ENCODE results near the gene TRPM3. TPM values are rescaled to one million over a fixed set of nuclear protein-coding genes. Genes with fewer than 3 reads are reported as not detected.

Gene TRPM3
- total and polyA plus RNA-seq, 9 of the 15 experiments (the other 6 are each of a cell fraction or from before 2014, with no cell fraction given), result 0.04 TPM; not detected in 8

DNA sequence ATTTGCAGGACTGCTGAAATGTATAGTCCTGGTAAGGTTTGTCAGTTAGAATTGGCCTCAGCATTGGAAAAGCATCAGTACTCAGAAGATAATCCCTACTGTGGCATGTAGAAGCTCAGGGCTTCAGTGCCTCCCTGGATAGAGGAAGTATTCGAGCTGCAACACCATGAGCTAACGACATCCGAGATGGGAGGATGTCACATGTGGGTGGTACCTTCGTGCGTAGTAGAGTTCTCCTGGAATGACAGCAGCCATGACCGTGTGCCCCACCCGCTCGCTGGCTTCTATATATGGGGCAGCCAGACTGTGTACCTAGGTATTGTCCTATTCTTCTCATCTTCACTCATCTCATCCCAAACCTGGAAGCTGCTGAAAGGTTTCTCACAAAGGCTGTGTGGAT is 361.2 kb downstream of the TRPM3 start:
- BruUV-seq (replicated peaks), result no TSS peak
- POLR2A ChIA-PET, result no interaction called here
- intact Hi-C loops (cut with micrococcal nuclease), result no loop called here

More for the DNA sequence above, 361.2 kb downstream of the TRPM3 start:
- Histone ChIP-seq H3K4me2 (ENCODE audit: insufficient read depth, low read length) (no peak overlapping the region), H3K27ac (ENCODE audit: extremely low read depth, low read depth, low read length) (no peak overlapping the region), H3K9me1 (ENCODE audit: control insufficient read depth, insufficient read depth, low read length) (no peaks in the 10 kb centered on the region), H3K9me3 (replicated peaks; ENCODE audit: control insufficient read depth, insufficient read depth, low read depth, low read length) (no peaks in the 10 kb centered on the region), H3K36me3 (ENCODE audit: control insufficient read depth, insufficient read depth, low read length) (no peaks in the 10 kb centered on the region), H3K9ac (ENCODE audit: insufficient read depth in 1 of 2, low read depth in 2 of 2, low read length in 2 of 2) (no peak overlapping the region), H3K4me3 (no peak overlapping the region), H2AFZ (ENCODE audit: low read depth, low read length) (no peak overlapping the region), H4K20me1 (replicated peaks; ENCODE audit: control insufficient read depth, insufficient read depth, low read length) (no peaks in the 10 kb centered on the region), H3K27me3 (ENCODE audit: control insufficient read depth in 2 of 2, insufficient read depth in 2 of 2, low read length in 2 of 2) (no peaks in the 10 kb centered on the region), H3K4me1 (replicated peaks in 1 of 2; ENCODE audit: control insufficient read depth in 2 of 2, insufficient read depth in 2 of 2, low read length in 2 of 2) (no peaks in the 10 kb centered on the region), H3K79me2 (ENCODE audit: control insufficient read depth, insufficient read depth, low read length) (no peaks in the 10 kb centered on the region)
- TF ChIP-seq, protein P1, sequence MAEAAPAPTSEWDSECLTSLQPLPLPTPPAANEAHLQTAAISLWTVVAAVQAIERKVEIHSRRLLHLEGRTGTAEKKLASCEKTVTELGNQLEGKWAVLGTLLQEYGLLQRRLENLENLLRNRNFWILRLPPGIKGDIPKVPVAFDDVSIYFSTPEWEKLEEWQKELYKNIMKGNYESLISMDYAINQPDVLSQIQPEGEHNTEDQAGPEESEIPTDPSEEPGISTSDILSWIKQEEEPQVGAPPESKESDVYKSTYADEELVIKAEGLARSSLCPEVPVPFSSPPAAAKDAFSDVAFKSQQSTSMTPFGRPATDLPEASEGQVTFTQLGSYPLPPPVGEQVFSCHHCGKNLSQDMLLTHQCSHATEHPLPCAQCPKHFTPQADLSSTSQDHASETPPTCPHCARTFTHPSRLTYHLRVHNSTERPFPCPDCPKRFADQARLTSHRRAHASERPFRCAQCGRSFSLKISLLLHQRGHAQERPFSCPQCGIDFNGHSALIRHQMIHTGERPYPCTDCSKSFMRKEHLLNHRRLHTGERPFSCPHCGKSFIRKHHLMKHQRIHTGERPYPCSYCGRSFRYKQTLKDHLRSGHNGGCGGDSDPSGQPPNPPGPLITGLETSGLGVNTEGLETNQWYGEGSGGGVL (CRISPR knock-in tag; IDR thresholded peaks at IDR 0.05), result no peak
- TF ChIP-seq RAD21 (CRISPR knock-in tag; conservative IDR thresholded peaks at IDR 0.05 in 1 of 2, IDR thresholded peaks at IDR 0.05 in 1 of 2) (no peak), HNRNPLL (IDR thresholded peaks at IDR 0.05; ENCODE audit: low read depth, low read length, poor library complexity, severe bottlenecking) (no peak), ZNF79 (CRISPR knock-in tag; IDR thresholded peaks at IDR 0.05; ENCODE audit: low read depth) (no peak), RAD51 (IDR thresholded peaks at IDR 0.05; ENCODE audit: borderline replicate concordance, low read depth) (no peak), NRF1 (conservative IDR thresholded peaks at IDR 0.05 in 1 of 2, IDR thresholded peaks at IDR 0.05 in 1 of 2) (no peak), CTBP1 (IDR thresholded peaks at IDR 0.05; ENCODE audit: borderline replicate concordance) (no peak), RUNX1 (IDR thresholded peaks at IDR 0.05; ENCODE audit: low read depth) (no peak), DMBX1 (CRISPR knock-in tag; IDR thresholded peaks at IDR 0.05; ENCODE audit: borderline replicate concordance) (no peak), RBM22 (IDR thresholded peaks at IDR 0.05; ENCODE audit: low read depth, low read length, poor library complexity, severe bottlenecking) (no peak), SIX5 (IDR thresholded peaks at IDR 0.05; ENCODE audit: borderline replicate concordance in 1 of 2, insufficient read depth in 1 of 2, low read depth in 1 of 2, low read length in 2 of 2) (no peak), EZH2 (IDR thresholded peaks at IDR 0.05; ENCODE audit: borderline replicate concordance, low read depth, low read length) (no peak)
- TF ChIP-seq, protein P2, sequence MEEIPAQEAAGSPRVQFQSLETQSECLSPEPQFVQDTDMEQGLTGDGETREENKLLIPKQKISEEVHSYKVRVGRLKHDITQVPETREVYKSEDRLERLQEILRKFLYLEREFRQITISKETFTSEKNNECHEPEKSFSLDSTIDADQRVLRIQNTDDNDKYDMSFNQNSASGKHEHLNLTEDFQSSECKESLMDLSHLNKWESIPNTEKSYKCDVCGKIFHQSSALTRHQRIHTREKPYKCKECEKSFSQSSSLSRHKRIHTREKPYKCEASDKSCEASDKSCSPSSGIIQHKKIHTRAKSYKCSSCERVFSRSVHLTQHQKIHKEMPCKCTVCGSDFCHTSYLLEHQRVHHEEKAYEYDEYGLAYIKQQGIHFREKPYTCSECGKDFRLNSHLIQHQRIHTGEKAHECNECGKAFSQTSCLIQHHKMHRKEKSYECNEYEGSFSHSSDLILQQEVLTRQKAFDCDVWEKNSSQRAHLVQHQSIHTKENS (CRISPR knock-in tag; IDR thresholded peaks at IDR 0.05), result no peak
- TF ChIP-seq, protein P3, sequence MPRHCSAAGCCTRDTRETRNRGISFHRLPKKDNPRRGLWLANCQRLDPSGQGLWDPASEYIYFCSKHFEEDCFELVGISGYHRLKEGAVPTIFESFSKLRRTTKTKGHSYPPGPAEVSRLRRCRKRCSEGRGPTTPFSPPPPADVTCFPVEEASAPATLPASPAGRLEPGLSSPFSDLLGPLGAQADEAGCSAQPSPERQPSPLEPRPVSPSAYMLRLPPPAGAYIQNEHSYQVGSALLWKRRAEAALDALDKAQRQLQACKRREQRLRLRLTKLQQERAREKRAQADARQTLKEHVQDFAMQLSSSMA (CRISPR knock-in tag; IDR thresholded peaks at IDR 0.05), result no peak
- in situ Hi-C loops (cut with MboI), result no loop called here
- WGBS (ENCODE audit: insufficient coverage, low coverage, missing lambda C conversion rate), result 2% methylated on average over 8 of the region's 8 CpGs
- FAIRE-seq, result no peak
- no peak for DNase-seq (ENCODE audit: extremely low read depth in 1 of 4, low spot score in 3 of 4)
- no peak for ATAC-seq
- CTCF ChIA-PET (ENCODE audit: low intra/inter-chr PET ratio), result no interaction called here

All from K562 (cell line).